Measurements from ENCODE around the gene SGPP2. TPM values are rescaled to one million over a fixed set of nuclear protein-coding genes. Genes with fewer than 3 reads are reported as not detected.

SGPP2 gene
- polyA plus RNA-seq, 2 of the 4 experiments (the other 2 are of a cell fraction), result 0.10 to 0.26 TPM

DNA sequence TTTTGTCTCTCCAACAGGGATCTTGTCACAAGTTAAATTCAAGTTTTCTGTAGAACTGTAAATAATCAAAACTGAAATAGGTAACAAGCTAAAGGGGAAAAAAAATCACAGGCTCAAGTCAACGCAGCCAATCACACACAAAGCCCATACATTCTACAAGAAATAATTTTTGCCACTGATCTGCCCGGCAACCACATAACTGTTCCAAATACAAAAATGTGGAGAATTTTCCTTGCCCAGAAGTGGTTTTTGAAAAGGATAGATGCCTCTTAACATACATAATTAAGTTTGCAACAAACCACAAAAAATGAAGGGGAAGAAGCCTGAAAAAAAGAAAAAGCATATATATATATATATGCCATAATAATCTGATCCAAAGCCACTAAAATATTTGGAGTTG is 171.2 kb downstream of the SGPP2 start:
- ChIA-PET CTCF (no interaction called here), POLR2A (no interaction called here)
- Histone ChIP-seq H3K27ac (no peak overlapping the region), H3K4me3 (no peak overlapping the region), H3K9me3 (no peaks in the 10 kb centered on the region), H3K4me1 (peaks cover 14% of the 10 kb centered on the region), H3K4me2 (no peak overlapping the region)
- ATAC-seq (no peak), DNase-seq (ENCODE audit: low read depth in 1 of 2, low spot score in 1 of 2) (no peak), FAIRE-seq (no peak)
- no peak for TF ChIP-seq BHLHE40 (IDR thresholded peaks at IDR 0.05; ENCODE audit: low read depth, low read length)
- no peak for TF ChIP-seq EHMT2 (IDR thresholded peaks at IDR 0.05; ENCODE audit: low read depth)
- TF ChIP-seq MYC (IDR thresholded peaks at IDR 0.05; ENCODE audit: borderline replicate concordance, low read length), result no peak
- TF ChIP-seq, protein P1, sequence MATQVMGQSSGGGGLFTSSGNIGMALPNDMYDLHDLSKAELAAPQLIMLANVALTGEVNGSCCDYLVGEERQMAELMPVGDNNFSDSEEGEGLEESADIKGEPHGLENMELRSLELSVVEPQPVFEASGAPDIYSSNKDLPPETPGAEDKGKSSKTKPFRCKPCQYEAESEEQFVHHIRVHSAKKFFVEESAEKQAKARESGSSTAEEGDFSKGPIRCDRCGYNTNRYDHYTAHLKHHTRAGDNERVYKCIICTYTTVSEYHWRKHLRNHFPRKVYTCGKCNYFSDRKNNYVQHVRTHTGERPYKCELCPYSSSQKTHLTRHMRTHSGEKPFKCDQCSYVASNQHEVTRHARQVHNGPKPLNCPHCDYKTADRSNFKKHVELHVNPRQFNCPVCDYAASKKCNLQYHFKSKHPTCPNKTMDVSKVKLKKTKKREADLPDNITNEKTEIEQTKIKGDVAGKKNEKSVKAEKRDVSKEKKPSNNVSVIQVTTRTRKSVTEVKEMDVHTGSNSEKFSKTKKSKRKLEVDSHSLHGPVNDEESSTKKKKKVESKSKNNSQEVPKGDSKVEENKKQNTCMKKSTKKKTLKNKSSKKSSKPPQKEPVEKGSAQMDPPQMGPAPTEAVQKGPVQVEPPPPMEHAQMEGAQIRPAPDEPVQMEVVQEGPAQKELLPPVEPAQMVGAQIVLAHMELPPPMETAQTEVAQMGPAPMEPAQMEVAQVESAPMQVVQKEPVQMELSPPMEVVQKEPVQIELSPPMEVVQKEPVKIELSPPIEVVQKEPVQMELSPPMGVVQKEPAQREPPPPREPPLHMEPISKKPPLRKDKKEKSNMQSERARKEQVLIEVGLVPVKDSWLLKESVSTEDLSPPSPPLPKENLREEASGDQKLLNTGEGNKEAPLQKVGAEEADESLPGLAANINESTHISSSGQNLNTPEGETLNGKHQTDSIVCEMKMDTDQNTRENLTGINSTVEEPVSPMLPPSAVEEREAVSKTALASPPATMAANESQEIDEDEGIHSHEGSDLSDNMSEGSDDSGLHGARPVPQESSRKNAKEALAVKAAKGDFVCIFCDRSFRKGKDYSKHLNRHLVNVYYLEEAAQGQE (IDR thresholded peaks at IDR 0.05), result no peak
- WGBS (ENCODE audit: missing lambda C conversion rate), result 95% methylated on average over 2 of the region's 2 CpGs

DNA sequence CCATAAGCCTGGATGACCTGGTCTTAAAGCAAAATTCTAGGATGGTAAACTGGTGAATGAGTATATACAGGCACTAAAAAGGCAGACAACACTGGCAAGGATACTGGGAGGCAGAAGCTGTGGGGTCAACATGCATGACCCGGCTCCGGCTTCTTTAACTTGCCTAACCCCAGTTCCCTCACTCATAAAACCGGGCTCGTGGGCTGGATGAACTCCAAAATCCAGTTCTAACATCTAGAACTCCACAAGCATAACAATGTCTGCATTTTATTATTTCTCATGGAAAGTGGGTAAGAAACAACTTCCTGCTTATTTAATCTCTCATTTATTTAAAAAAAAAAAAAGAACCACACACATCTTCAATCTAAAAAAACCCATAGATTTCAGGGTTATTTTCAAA is 174.3 kb downstream of the SGPP2 start:
- ATAC-seq, result no peak
- ChIA-PET POLR2A (no interaction called here), CTCF (interaction anchor here (1.2 kb wide), 1 partner anchor 16 kb away, joined by 4 read pairs; no protein-coding TSS in a partner anchor)
- no peak overlapping the region for H3K4me3 ChIP-seq
- WGBS (ENCODE audit: missing lambda C conversion rate), result 90% methylated on average over 4 of the region's 4 CpGs
- no peak for FAIRE-seq
- H3K9me3 ChIP-seq, result no peaks in the 10 kb centered on the region
- DNase-seq (ENCODE audit: low read depth in 1 of 2, low spot score in 1 of 2), result no peak
- TF ChIP-seq EHF (CRISPR knock-in tag; IDR thresholded peaks at IDR 0.05) (no peak), ZFP36 (IDR thresholded peaks at IDR 0.05; ENCODE audit: borderline replicate concordance, partially characterized antibody) (no peak)
- no peak overlapping the region for H3K4me2 ChIP-seq
- no peak overlapping the region for H3K27ac ChIP-seq
- H3K4me1 ChIP-seq, result peaks cover 14% of the 10 kb centered on the region

DNA sequence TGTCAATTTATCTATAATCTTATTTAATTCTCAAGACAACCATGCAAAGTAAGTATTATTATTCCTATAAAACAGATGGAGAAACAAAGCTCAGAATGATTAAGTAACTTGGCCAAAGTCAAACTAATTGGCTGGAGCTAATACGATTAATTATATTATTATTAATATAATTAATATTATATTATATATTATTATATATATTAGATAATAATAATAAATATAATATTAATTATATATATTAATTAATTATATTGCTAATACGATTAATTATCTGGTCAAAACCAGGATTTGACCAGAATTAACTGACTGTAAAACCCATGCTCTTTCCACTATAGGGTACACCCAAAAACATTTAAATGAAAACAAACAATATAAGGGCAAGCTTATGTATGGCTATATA is 179.2 kb downstream of the SGPP2 start:
- Histone ChIP-seq H3K4me3 (no peak overlapping the region), H3K4me1 (no peaks in the 10 kb centered on the region), H3K27ac (no peak overlapping the region), H3K9me3 (no peaks in the 10 kb centered on the region), H3K4me2 (no peak overlapping the region)
- TF ChIP-seq, protein P2, sequence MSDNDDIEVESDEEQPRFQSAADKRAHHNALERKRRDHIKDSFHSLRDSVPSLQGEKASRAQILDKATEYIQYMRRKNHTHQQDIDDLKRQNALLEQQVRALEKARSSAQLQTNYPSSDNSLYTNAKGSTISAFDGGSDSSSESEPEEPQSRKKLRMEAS (IDR thresholded peaks at IDR 0.05), result no peak
- TF ChIP-seq CBX2 (IDR thresholded peaks at IDR 0.05; ENCODE audit: borderline replicate concordance, low read depth), result no peak
- no peak for TF ChIP-seq RAD21 (conservative IDR thresholded peaks at IDR 0.05 in 1 of 2, IDR thresholded peaks at IDR 0.05 in 1 of 2)
- TF ChIP-seq NFE2L2 (conservative IDR thresholded peaks at IDR 0.05; ENCODE audit: low read length), result no peak
- TF ChIP-seq, protein P3, sequence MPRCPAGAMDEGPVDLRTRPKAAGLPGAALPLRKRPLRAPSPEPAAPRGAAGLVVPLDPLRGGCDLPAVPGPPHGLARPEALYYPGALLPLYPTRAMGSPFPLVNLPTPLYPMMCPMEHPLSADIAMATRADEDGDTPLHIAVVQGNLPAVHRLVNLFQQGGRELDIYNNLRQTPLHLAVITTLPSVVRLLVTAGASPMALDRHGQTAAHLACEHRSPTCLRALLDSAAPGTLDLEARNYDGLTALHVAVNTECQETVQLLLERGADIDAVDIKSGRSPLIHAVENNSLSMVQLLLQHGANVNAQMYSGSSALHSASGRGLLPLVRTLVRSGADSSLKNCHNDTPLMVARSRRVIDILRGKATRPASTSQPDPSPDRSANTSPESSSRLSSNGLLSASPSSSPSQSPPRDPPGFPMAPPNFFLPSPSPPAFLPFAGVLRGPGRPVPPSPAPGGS (IDR thresholded peaks at IDR 0.05), result no peak
- ATAC-seq (no peak), DNase-seq (ENCODE audit: low read depth in 1 of 2, low spot score in 1 of 2) (no peak), FAIRE-seq (no peak)
- WGBS (ENCODE audit: missing lambda C conversion rate), result 86% methylated on average over 2 of the region's 2 CpGs
- POLR2A ChIA-PET, result interaction anchor here (1.0 kb wide), 1 partner anchor 11 kb away, joined by 3 read pairs; no protein-coding TSS in a partner anchor
- CTCF ChIA-PET, result interaction anchor here (1.3 kb wide), 1 partner anchor 9 kb away, joined by 5 read pairs; no protein-coding TSS in a partner anchor

DNA sequence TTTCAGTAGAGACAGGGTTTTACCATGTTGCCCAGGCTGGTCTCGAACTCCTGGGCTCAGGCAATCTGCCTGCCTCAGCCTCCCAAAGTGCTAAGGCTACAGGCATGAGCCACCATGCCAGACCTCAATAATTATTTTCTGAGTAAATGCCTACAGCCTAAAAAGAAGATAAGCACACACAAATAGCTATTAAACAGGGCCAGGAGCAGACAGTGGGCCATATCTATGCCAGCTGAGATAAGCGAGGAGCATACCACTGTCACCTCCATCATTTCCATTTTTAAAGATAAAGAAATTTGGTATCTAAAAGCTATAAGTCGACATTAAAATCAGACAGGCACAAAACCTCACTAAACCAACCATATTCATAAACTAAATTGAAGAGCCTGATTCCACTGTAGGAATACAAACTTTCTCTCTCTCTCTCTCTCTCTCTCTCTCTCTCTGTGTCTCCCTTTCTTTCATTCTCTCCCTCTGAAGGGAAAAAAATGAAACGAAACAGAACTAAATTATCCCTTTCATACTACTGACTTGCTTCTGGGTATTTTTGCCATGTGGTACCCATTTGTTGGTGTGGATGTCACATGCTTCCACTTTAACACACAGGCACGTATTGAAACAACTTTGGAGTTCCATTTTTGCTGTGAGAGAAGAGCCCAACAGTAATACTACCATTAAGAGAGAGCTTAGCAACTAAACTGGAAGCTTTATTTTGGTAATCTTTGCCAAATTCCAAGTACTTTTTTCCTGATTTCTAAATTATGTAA is 180.6 kb downstream of the SGPP2 start:
- 86% methylated on average over 5 of the region's 5 CpGs for WGBS (ENCODE audit: missing lambda C conversion rate)
- no peak overlapping the region for H3K27ac ChIP-seq
- no peaks in the 10 kb centered on the region for H3K9me3 ChIP-seq
- ChIA-PET POLR2A (no interaction called here), CTCF (interaction anchor here (0.8 to 2.1 kb wide), 4 partner anchors 11 to 503 kb away, joined by 3 to 5 read pairs (median 4); no protein-coding TSS in a partner anchor)
- ATAC-seq, result no peak
- H3K4me1 ChIP-seq, result no peaks in the 10 kb centered on the region
- no peak overlapping the region for H3K4me2 ChIP-seq
- no peak for DNase-seq (ENCODE audit: low read depth in 1 of 2, low spot score in 1 of 2)
- H3K4me3 ChIP-seq, result no peak overlapping the region
- FAIRE-seq, result no peak
- TF ChIP-seq KDM5A (IDR thresholded peaks at IDR 0.05), result no peak
- no peak for TF ChIP-seq EHMT2 (IDR thresholded peaks at IDR 0.05; ENCODE audit: low read depth)
- TF ChIP-seq EP300 (IDR thresholded peaks at IDR 0.05), result no peak
- TF ChIP-seq HDAC2 (IDR thresholded peaks at IDR 0.05), result no peak
- TF ChIP-seq, protein P3 (IDR thresholded peaks at IDR 0.05), result no peak
- TF ChIP-seq, protein P4, sequence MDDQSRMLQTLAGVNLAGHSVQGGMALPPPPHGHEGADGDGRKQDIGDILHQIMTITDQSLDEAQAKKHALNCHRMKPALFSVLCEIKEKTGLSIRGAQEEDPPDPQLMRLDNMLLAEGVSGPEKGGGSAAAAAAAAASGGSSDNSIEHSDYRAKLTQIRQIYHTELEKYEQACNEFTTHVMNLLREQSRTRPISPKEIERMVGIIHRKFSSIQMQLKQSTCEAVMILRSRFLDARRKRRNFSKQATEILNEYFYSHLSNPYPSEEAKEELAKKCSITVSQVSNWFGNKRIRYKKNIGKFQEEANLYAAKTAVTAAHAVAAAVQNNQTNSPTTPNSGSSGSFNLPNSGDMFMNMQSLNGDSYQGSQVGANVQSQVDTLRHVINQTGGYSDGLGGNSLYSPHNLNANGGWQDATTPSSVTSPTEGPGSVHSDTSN (IDR thresholded peaks at IDR 0.05), result no peak
- TF ChIP-seq, protein P5, sequence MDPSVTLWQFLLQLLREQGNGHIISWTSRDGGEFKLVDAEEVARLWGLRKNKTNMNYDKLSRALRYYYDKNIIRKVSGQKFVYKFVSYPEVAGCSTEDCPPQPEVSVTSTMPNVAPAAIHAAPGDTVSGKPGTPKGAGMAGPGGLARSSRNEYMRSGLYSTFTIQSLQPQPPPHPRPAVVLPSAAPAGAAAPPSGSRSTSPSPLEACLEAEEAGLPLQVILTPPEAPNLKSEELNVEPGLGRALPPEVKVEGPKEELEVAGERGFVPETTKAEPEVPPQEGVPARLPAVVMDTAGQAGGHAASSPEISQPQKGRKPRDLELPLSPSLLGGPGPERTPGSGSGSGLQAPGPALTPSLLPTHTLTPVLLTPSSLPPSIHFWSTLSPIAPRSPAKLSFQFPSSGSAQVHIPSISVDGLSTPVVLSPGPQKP (IDR thresholded peaks at IDR 0.05; ENCODE audit: low read depth, low read length), result no peak

Measured in A549 (cell line).